T-helper 22 cell (primary cell): ENCODE results near the gene OR6K6.

ENCODE experiments used
- DNase-seq: peaks from one replicate; pipeline ENCODE4 v3.0.0-alpha.2; 2020; ENCODE audit warnings: low read depth

Gene OR6K6

DNA sequence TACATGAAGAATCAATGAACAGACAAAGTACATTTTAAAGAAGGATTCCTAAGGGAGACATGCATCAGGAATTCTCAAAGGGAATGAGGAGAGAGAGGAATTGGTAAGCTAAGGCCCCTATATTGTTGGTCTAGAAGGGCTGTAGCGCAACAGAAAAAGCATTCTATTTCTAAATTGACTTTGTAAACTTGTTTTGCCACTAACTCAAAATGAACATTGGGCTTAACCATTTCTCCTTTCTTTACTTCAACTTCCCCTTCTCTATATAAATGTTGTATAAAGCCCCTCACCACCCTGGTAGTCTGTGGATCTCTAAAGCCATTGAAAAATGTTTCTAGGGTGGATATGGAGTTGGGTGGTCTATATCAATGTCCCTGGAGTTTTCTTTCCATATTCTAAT, 46.9 kb downstream of the OR6K6 start:
- DNase-seq, result no peak

DNA sequence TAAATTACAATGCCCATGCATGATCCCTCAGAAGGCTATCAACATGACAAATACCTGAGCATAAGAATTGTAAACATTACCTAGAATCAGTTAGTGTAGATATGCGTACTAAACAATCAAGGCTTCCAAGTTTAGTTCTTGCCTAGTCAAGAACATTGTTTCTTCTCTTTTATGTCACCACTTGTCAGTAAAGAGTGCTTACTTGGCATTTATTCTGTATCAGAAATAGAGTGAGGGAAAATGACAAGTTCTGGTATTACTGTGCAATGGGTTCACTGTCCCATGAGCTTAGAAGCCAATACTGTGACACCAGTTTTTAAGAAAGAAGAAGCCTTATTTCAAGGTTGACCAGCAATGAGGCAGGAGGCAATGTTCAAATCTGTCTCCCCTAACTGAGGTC, 49.2 kb downstream of the OR6K6 start:
- DNase-seq, result no peak
